Astrocyte (in vitro differentiated cells and primary cell): ENCODE data around the gene XRCC5. TPM values are rescaled to one million over a fixed set of nuclear protein-coding genes. Genes with fewer than 3 reads are reported as not detected.

Experiments used
- DNase-seq: peaks from one replicate; pipeline ENCODE4 v3.0.0-alpha.2; 2010; ENCODE audit warnings: low read depth
- FAIRE-seq: peaks from 2 replicates; lab custom pipeline; 2011; peaks lifted over from hg19 to GRCh38; lab: Jason Lieb, UNC
- H2AFZ ChIP-seq: 2 replicates; pipeline ENCODE4 v1.6.0; 2012; ENCODE audit warnings: low read depth, low read length, inconsistent platforms
- H3K27ac ChIP-seq: 2 replicates; pipeline ENCODE4 v1.5.1; 2011; ENCODE audit warnings: low read depth, low read length, inconsistent platforms
- H3K27me3 ChIP-seq: 2 replicates; pipeline ENCODE4 v1.6.0; 2011; ENCODE audit warnings: low read length, inconsistent platforms; ENCODE audit not compliant: insufficient read depth
- H3K36me3 ChIP-seq: 2 replicates; pipeline ENCODE4 v1.5.1; 2011; ENCODE audit warnings: low read length, inconsistent platforms; ENCODE audit not compliant: insufficient read depth
- H3K4me1 ChIP-seq: 2 replicates; pipeline ENCODE4 v1.5.1; 2011; ENCODE audit warnings: low read length, inconsistent platforms; ENCODE audit not compliant: insufficient read depth
- H3K4me2 ChIP-seq: 2 replicates; pipeline ENCODE4 v1.6.0; 2012; ENCODE audit warnings: low read length, inconsistent platforms
- H3K4me3 ChIP-seq: 2 replicates; pipeline ENCODE4 v1.5.1; 2011; ENCODE audit warnings: low read depth, mild to moderate bottlenecking, low read length, inconsistent platforms; ENCODE audit not compliant: insufficient read depth
- H3K79me2 ChIP-seq: 2 replicates; pipeline ENCODE4 v1.6.0; 2012; ENCODE audit warnings: mild to moderate bottlenecking, low read length, inconsistent platforms; ENCODE audit not compliant: insufficient read depth
- H3K9ac ChIP-seq: 2 replicates; pipeline ENCODE4 v1.6.0; 2012; ENCODE audit warnings: mild to moderate bottlenecking, low read length, inconsistent platforms
- H3K9me3 ChIP-seq: 2 replicates; pipeline ENCODE4 v1.5.1; 2012; ENCODE audit warnings: low read depth, mild to moderate bottlenecking, low read length, inconsistent platforms; ENCODE audit not compliant: insufficient read depth
- H4K20me1 ChIP-seq: 2 replicates; pipeline ENCODE4 v1.6.0; 2012; ENCODE audit warnings: low read length, inconsistent platforms; ENCODE audit not compliant: insufficient read depth
- H3K27ac Mint-ChIP-seq: one replicate; pipeline ENCODE4 v1.8.0; 2021; ENCODE audit warnings: mild to moderate bottlenecking, mixed read lengths; ENCODE audit not compliant: unreplicated experiment
- H3K27me3 Mint-ChIP-seq: one replicate; pipeline ENCODE4 v1.8.0; 2021; ENCODE audit warnings: low read depth, mixed read lengths; ENCODE audit not compliant: unreplicated experiment
- H3K36me3 Mint-ChIP-seq: one replicate; pipeline ENCODE4 v1.8.0; 2021; ENCODE audit warnings: low read depth, mixed read lengths; ENCODE audit not compliant: unreplicated experiment
- H3K4me1 Mint-ChIP-seq: one replicate; pipeline ENCODE4 v1.8.0; 2021; ENCODE audit warnings: low read depth, mixed read lengths; ENCODE audit not compliant: unreplicated experiment
- H3K4me3 Mint-ChIP-seq: one replicate; pipeline ENCODE4 v1.8.0; 2021; ENCODE audit warnings: mild to moderate bottlenecking, moderate library complexity, mixed read lengths; ENCODE audit not compliant: unreplicated experiment
- H3K9me3 Mint-ChIP-seq: one replicate; pipeline ENCODE4 v1.8.0; 2021; ENCODE audit warnings: mild to moderate bottlenecking, mixed read lengths; ENCODE audit not compliant: unreplicated experiment
- EZH2 ChIP-seq: IDR thresholded peaks from 2 replicates; pipeline ENCODE4 v1.6.1; 2012; ENCODE audit warnings: mild to moderate bottlenecking, low read length, inconsistent platforms; ENCODE audit not compliant: insufficient read depth
- total RNA-seq: library from RNA; stranded (reverse); gene quantifications from 2 replicates; pipeline ENCODE4 v1.2.1, GENCODE V29; 2021
- TF ChIP-seq, protein P1 (sequence below): IDR thresholded peaks from 2 replicates; pipeline ENCODE4 v1.5.1; 2011; ENCODE audit warnings: low read depth, mild to moderate bottlenecking, inconsistent platforms, low read length, moderate library complexity; ENCODE audit not compliant: insufficient read depth

XRCC5 gene
- total RNA-seq, 1 donor from 2014 or later, result 249 TPM

DNA sequence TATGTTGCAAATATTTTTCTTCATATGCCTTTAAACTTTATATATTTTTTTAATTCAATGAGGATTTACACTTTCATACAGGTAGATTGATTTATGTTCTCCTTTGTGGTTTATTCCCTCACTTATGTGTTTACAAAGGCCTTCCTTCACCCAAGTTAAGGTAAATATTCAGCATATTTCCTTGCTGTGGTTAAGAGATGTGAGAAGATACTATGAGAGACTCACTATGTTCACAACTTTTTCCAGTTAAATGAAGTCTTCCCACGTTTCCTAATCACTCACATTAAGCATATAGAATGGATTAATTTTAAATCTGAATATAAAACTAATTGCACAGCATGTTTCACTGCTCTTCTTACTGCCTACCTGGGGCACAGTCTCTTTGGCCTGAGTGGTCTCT, 28.1 kb upstream of the XRCC5 start:
- H3K4me3 Mint-ChIP-seq, result peak overlapping the region; percentile 97
- Histone ChIP-seq H3K4me2 (peak overlapping the region; percentile 95), H3K4me3 (peak overlapping the region; percentile 80), H3K27ac (no peak overlapping the region), H2AFZ (peak overlapping the region; percentile 99), H3K9me3 (no peaks in the 10 kb centered on the region), H3K36me3 (no peaks in the 10 kb centered on the region), H3K79me2 (no peaks in the 10 kb centered on the region), H3K9ac (peak overlapping the region; percentile 86), H3K27me3 (no peaks in the 10 kb centered on the region), H4K20me1 (no peaks in the 10 kb centered on the region), H3K4me1 (peaks cover 31% of the 10 kb centered on the region)
- DNase-seq (no peak), FAIRE-seq (no peak)
- H3K4me1 Mint-ChIP-seq, result peaks cover 38% of the 10 kb centered on the region
- H3K27me3 Mint-ChIP-seq, result no peaks in the 10 kb centered on the region
- peak overlapping the region; percentile 84 for H3K27ac Mint-ChIP-seq
- TF ChIP-seq, protein P1, sequence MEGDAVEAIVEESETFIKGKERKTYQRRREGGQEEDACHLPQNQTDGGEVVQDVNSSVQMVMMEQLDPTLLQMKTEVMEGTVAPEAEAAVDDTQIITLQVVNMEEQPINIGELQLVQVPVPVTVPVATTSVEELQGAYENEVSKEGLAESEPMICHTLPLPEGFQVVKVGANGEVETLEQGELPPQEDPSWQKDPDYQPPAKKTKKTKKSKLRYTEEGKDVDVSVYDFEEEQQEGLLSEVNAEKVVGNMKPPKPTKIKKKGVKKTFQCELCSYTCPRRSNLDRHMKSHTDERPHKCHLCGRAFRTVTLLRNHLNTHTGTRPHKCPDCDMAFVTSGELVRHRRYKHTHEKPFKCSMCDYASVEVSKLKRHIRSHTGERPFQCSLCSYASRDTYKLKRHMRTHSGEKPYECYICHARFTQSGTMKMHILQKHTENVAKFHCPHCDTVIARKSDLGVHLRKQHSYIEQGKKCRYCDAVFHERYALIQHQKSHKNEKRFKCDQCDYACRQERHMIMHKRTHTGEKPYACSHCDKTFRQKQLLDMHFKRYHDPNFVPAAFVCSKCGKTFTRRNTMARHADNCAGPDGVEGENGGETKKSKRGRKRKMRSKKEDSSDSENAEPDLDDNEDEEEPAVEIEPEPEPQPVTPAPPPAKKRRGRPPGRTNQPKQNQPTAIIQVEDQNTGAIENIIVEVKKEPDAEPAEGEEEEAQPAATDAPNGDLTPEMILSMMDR, result no peak
- TF ChIP-seq EZH2, result no peak
- no peaks in the 10 kb centered on the region for H3K36me3 Mint-ChIP-seq
- no peaks in the 10 kb centered on the region for H3K9me3 Mint-ChIP-seq

DNA sequence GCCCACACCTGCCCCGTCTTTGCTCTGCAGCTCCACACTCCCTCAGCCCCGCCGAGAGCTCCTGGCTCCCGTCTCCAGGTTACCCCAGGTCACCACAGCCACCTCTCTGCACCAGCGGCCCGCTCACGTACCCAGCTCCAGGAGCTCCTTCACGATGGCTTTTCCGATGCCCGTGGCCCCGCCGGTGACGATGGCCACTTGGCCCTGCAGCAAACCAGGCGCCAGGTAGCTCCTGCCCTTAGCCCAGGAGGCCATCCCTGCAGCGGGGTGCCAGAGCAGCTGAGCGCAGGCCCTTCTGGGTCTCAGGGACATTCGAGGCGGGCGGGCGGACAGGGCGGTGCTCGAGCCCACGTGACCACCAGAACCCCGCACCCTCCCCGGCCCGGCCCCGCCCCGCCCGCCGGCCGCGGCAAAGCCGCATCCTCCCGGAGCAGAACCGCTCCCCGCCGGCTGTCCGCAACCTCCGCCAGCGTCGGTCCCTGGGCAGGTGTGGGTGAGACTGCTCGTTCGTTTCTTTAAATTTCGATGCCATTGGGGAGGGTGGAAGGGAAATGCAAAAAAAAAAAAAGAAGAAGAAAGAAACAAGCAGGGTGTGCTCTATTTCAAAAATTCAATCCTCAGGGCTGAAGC, 27.5 kb upstream of the XRCC5 start, which contains the start of the genes PECR and TMEM169:
PECR (minus strand) TSS at position 323 of the 630 bp plus-strand sequence; CDS start at position 255, 68 bp downstream.
TMEM169 (plus strand) TSS at position 433 of the 630 bp plus-strand sequence. CDS start 14,045 bp downstream, outside the sequence.
- peaks cover 38% of the 10 kb centered on the region for H3K4me1 Mint-ChIP-seq
- no peaks in the 10 kb centered on the region for H3K27me3 Mint-ChIP-seq
- H3K27ac Mint-ChIP-seq, result peak within 1 kb of the TSS; percentile 84
- H3K27ac ChIP-seq, result peak within 1 kb of the TSS; percentile 40
- no peaks in the 10 kb centered on the region for H4K20me1 ChIP-seq
- FAIRE-seq (no peak), DNase-seq (peak; percentile 32)
- H3K4me2 ChIP-seq, result peak within 1 kb of the TSS; percentile 95
- H3K9me3 Mint-ChIP-seq, result no peaks in the 10 kb centered on the region
- H3K4me1 ChIP-seq, result peaks cover 31% of the 10 kb centered on the region
- peak within 1 kb of the TSS; percentile 99 for H2AFZ ChIP-seq
- peak within 1 kb of the TSS; percentile 86 for H3K9ac ChIP-seq
- no peaks in the 10 kb centered on the region for H3K9me3 ChIP-seq
- TF ChIP-seq, protein P1, result no peak
- TF ChIP-seq EZH2, result no peak
- H3K27me3 ChIP-seq, result no peaks in the 10 kb centered on the region
- H3K79me2 ChIP-seq, result no peaks in the 10 kb centered on the region
- H3K4me3 ChIP-seq, result peak within 1 kb of the TSS; percentile 80
- H3K36me3 ChIP-seq, result no peaks in the 10 kb centered on the region
- H3K36me3 Mint-ChIP-seq, result no peaks in the 10 kb centered on the region
- peak within 1 kb of the TSS; percentile 97 for H3K4me3 Mint-ChIP-seq

DNA sequence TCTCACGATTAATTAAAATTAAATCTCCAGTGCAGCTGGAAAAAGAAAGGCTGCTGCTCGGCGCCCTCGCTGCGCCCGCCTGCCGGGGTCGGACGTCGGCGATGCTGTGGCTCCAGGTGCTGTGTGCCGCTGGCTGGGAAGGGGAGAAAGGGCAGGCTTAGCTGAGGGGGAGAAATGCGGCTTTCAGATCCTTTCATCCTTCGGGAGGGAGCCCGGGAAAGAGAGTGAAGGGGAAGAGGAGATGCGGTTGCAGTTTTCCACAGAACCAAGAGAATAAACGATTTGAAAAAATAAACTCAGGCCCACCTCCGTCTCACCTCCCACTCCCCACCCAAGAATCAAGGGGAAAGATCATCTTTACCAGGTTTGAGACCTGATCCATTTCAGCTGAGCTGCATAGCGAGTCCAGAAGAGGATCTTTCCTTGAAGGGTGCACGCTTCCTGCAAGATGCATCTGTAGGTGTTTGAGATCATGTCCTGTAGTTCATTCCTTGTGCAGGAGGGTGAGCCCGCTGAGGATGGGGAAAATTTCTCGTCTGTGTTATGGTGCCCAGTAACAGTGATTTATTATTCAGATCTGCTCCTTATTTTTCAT, 26.9 kb upstream of the XRCC5 start:
- H3K9me3 Mint-ChIP-seq, result no peaks in the 10 kb centered on the region
- H2AFZ ChIP-seq, result peak overlapping the region; percentile 66
- H3K36me3 ChIP-seq, result no peaks in the 10 kb centered on the region
- H3K4me1 ChIP-seq, result peaks cover 31% of the 10 kb centered on the region
- no peaks in the 10 kb centered on the region for H3K27me3 Mint-ChIP-seq
- peak overlapping the region; percentile 95 for H3K4me2 ChIP-seq
- H3K27ac ChIP-seq, result peak overlapping the region; percentile 40
- no peaks in the 10 kb centered on the region for H3K9me3 ChIP-seq
- peak overlapping the region; percentile 72 for H3K27ac Mint-ChIP-seq
- peaks cover 38% of the 10 kb centered on the region for H3K4me1 Mint-ChIP-seq
- H3K79me2 ChIP-seq, result no peaks in the 10 kb centered on the region
- H3K27me3 ChIP-seq, result no peaks in the 10 kb centered on the region
- no peaks in the 10 kb centered on the region for H4K20me1 ChIP-seq
- peak overlapping the region; percentile 80 for H3K4me3 ChIP-seq
- H3K9ac ChIP-seq, result peak overlapping the region; percentile 86
- no peak for TF ChIP-seq EZH2
- TF ChIP-seq, protein P1, result no peak
- H3K36me3 Mint-ChIP-seq, result no peaks in the 10 kb centered on the region
- peak overlapping the region; percentile 97 for H3K4me3 Mint-ChIP-seq
- DNase-seq (no peak), FAIRE-seq (no peak)
